ENCODE measurements around the gene CAB39. TPM values are rescaled to one million over a fixed set of nuclear protein-coding genes. Genes with fewer than 3 reads are reported as not detected.

The CAB39 gene
- polyA plus RNA-seq, 1 experiment = 23.6 TPM

DNA sequence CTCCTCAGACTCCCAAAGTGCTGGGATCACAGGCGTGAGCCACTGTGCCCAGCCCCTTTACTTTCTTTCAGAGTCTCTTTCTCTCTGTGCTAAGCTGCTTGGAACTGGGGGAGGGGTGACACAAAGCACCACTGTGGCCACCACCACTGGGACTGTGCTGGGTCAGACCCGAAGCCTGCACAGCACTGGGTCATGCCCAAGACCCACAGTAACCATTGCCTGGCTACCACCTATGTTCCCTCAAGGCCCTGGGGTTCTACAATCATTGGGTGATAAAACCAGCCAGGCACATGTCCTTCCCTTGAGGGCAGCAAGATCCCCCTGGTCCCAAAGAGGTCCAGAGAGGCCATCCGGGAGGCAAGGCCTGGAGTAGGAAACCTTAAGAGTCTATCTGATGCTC is 9.1 kb upstream of the CAB39 start:
- ChIA-PET CTCF (interaction anchor here (1.1 to 1.2 kb wide), 2 partner anchors 43 to 95 kb away, joined by 3 read pairs; no protein-coding TSS in a partner anchor), POLR2A (no interaction called here)
- H3K36me3 ChIP-seq (ENCODE audit: control insufficient read depth, insufficient read depth, low read length) = no peaks in the 10 kb centered on the region
- H3K4me3 ChIP-seq (ENCODE audit: low read depth, low read length) = no peak overlapping the region
- TF ChIP-seq, protein P1, sequence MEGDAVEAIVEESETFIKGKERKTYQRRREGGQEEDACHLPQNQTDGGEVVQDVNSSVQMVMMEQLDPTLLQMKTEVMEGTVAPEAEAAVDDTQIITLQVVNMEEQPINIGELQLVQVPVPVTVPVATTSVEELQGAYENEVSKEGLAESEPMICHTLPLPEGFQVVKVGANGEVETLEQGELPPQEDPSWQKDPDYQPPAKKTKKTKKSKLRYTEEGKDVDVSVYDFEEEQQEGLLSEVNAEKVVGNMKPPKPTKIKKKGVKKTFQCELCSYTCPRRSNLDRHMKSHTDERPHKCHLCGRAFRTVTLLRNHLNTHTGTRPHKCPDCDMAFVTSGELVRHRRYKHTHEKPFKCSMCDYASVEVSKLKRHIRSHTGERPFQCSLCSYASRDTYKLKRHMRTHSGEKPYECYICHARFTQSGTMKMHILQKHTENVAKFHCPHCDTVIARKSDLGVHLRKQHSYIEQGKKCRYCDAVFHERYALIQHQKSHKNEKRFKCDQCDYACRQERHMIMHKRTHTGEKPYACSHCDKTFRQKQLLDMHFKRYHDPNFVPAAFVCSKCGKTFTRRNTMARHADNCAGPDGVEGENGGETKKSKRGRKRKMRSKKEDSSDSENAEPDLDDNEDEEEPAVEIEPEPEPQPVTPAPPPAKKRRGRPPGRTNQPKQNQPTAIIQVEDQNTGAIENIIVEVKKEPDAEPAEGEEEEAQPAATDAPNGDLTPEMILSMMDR (IDR thresholded peaks at IDR 0.05; ENCODE audit: insufficient read depth, low read depth, low read length) = no peak
- no peak for DNase-seq (ENCODE audit: low read depth)
- no peaks in the 10 kb centered on the region for H3K27me3 ChIP-seq (ENCODE audit: control insufficient read depth, insufficient read depth, low read length)

DNA sequence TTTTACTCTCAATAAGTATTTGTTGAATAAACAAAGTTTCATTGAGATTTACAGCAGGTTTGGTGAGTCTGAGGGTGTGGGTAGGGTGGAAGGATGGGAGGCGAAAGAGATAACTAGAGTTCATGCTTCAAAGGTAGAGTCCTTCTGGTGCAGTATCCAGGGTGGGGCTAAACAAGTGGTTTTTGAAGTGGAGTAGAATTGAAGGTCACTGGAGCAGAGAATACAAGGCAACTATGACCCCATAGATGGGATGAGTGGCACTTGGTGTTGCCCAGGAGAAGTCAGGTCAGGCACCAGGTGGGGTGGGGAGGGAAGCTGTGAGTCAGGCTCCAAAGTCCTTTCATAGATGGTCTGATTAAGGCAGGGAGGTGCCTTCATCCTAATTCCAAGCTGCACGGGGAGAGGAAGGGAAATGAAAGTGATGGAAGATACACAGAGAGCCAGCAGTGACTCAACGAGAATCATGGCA is 6.6 kb upstream of the CAB39 start:
- POLR2A ChIA-PET = no interaction called here
- H3K4me3 ChIP-seq (ENCODE audit: low read depth, low read length) = no peak overlapping the region
- H3K27me3 ChIP-seq (ENCODE audit: control insufficient read depth, insufficient read depth, low read length) = no peaks in the 10 kb centered on the region
- TF ChIP-seq, protein P1 (IDR thresholded peaks at IDR 0.05; ENCODE audit: insufficient read depth, low read depth, low read length) = no peak
- CTCF ChIA-PET = interaction anchor here (0.6 kb wide), 1 partner anchor 135 kb away, joined by 4 read pairs; no protein-coding TSS in a partner anchor
- no peaks in the 10 kb centered on the region for H3K36me3 ChIP-seq (ENCODE audit: control insufficient read depth, insufficient read depth, low read length)
- no peak for DNase-seq (ENCODE audit: low read depth)

DNA sequence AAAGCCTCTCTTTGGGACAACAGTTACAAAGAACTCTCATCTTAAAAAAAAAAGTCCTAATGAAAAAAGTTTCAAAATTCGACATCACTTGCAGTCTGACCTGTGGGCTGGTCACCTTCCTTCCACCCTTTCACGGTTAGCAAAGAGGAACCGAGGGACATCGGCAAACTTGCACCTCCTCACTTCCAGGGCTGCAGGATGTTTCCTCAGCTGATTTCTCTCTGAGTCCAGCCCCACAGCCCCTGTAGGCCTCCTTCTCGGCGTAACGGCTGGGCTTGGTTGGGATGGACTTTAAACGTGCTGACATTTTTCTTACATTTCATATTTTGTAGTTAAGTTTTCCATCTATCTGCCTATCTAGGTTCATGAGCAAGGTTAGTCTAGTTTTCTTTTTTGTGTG is 5.7 kb upstream of the CAB39 start:
- Histone ChIP-seq H3K27me3 (ENCODE audit: control insufficient read depth, insufficient read depth, low read length) (no peaks in the 10 kb centered on the region), H3K4me3 (ENCODE audit: low read depth, low read length) (no peak overlapping the region), H3K36me3 (ENCODE audit: control insufficient read depth, insufficient read depth, low read length) (no peaks in the 10 kb centered on the region)
- TF ChIP-seq, protein P1 (IDR thresholded peaks at IDR 0.05; ENCODE audit: insufficient read depth, low read depth, low read length) = no peak
- no peak for DNase-seq (ENCODE audit: low read depth)
- ChIA-PET POLR2A (no interaction called here), CTCF (interaction anchor here (0.9 kb wide), 1 partner anchor 22 kb away, joined by 3 read pairs; no protein-coding TSS in a partner anchor)

DNA sequence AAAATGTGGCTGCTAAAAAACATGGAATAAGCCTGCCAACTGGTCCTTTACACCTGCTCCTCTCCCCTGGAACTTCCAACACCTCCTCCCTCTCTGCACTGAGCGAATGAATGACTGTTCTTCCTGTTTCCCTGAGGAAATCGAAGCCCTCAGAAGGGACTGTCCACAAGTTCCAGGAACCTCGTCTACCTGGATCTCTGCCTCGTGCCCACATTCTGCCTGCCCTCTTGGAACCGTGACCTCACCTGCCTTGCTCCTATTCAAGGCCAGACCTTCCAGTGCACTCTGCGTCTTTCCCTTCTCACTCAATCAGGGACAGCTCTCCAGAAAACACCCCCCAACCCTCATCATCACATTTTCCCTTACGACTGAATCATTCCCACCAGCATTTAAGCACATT is 4.4 kb upstream of the CAB39 start:
- TF ChIP-seq, protein P1 (IDR thresholded peaks at IDR 0.05; ENCODE audit: insufficient read depth, low read depth, low read length) = no peak
- Histone ChIP-seq H3K4me3 (ENCODE audit: low read depth, low read length) (no peak overlapping the region), H3K27me3 (ENCODE audit: control insufficient read depth, insufficient read depth, low read length) (no peaks in the 10 kb centered on the region), H3K36me3 (ENCODE audit: control insufficient read depth, insufficient read depth, low read length) (no peaks in the 10 kb centered on the region)
- DNase-seq (ENCODE audit: low read depth) = no peak
- CTCF ChIA-PET = no interaction called here
- POLR2A ChIA-PET = no interaction called here

DNA sequence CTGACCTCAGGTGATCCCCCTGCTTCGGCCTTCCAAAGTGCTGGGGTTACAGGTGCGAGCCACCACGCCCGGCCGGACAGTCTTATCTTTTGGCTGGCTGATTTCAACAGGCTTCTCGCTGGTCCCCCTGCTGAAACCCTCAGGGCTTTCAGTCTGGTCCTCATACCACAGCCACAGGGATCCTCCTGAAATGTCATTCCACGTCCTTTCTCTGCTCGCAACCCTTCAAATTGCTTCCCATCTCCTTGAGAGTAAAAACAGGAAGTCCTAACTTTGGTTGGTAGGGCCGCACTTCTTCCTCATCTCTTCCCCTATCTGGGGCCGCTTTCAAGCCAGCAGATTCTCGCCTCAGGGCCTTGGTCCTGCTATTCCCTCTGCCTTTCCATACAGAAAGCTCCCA is 1.4 kb upstream of the CAB39 start:
- ChIA-PET CTCF (interaction anchor here (1.2 to 1.9 kb wide), 2 partner anchors 81 to 87 kb away, joined by 3 to 12 read pairs; no protein-coding TSS in a partner anchor), POLR2A (no interaction called here)
- no peaks in the 10 kb centered on the region for H3K27me3 ChIP-seq (ENCODE audit: control insufficient read depth, insufficient read depth, low read length)
- DNase-seq (ENCODE audit: low read depth) = no peak
- no peak overlapping the region for H3K4me3 ChIP-seq (ENCODE audit: low read depth, low read length)
- TF ChIP-seq, protein P1 (IDR thresholded peaks at IDR 0.05; ENCODE audit: insufficient read depth, low read depth, low read length) = no peak
- H3K36me3 ChIP-seq (ENCODE audit: control insufficient read depth, insufficient read depth, low read length) = no peaks in the 10 kb centered on the region
